ENCODE data around the gene CDX2. TPM values are rescaled to one million over a fixed set of nuclear protein-coding genes. Genes with fewer than 3 reads are reported as not detected.

CDX2 gene
- total RNA-seq, 1 experiment from 2014 or later: 12.5 TPM

DNA sequence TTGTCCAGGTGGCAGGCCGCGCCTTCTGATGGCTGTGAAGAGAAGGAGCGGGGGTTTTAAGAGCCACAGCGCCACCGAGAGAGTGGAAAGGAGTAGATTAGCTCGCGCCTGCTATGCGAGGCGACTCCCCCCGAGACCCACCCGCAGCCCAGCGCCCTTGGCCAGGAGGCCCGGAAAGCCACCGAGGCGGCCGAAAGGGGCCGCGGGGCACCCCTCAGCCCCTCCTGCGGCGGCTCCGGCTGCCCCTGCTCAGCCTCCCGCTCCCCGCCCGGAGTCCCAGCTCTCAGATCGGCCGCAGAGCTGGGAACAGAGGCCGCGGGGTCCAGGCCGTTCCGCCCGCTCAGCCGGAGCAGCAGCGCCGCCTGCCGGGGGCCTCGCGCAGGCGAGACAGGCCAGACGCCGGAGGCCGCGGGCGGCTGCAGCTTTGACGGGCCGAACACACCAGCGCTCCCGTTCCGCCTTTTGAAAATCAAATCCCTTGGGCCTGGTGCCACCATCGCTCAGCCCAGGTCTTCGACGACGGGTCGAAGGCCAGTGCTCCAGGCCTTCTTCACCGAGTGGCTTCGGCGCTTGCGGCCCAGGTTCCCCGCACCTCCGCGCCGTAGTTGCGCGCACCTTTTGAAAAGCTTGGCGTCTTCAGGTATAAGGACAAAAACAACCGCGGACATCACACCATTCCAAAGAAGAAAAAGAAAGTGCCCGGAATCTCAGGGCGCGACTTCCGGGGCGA is 15.3 kb downstream of the CDX2 start:
- intact Hi-C loops (cut with micrococcal nuclease): loop anchor here (1.0 to 2.0 kb wide), 2 partner anchors 124 to 183 kb away; no protein-coding TSS in a partner anchor
- POLR2A ChIA-PET: interaction anchor here (0.5 to 1.7 kb wide), 8 partner anchors 8 to 428 kb away, joined by 3 to 15 read pairs (median 3); partner anchors contain the start of gene CDX2
- Histone ChIP-seq H3K4me3 (replicated peaks in 1 of 2; ENCODE audit: low read depth in 1 of 2, low read length in 2 of 2) (peak overlapping the region; percentile 41 to 58), H3K9ac (ENCODE audit: low read length) (peak overlapping the region; percentile 60), H3K4me2 (ENCODE audit: low read length) (peak overlapping the region; percentile 88), H3K27me3 (ENCODE audit: insufficient read depth, low read length) (no peaks in the 10 kb centered on the region), H3K79me2 (ENCODE audit: insufficient read depth, low read length) (no peaks in the 10 kb centered on the region), H3K27ac (ENCODE audit: low read depth, low read length) (peak overlapping the region; percentile 56), H3K9me3 (ENCODE audit: control insufficient read depth in 1 of 2, insufficient read depth in 1 of 2, low read depth in 1 of 2, low read length in 2 of 2) (no peaks in the 10 kb centered on the region), H3K9me2 (ENCODE audit: insufficient read depth) (no peaks in the 10 kb centered on the region), H3K4me1 (ENCODE audit: control insufficient read depth in 1 of 2, insufficient read depth in 2 of 2, low read length in 2 of 2) (peaks cover 9 to 15% of the 10 kb centered on the region in 2 experiments; a peak in 3 of 4 replicates), H2AFZ (ENCODE audit: low read depth, low read length, poor library complexity, severe bottlenecking) (peak overlapping the region; percentile 71), H4K20me1 (ENCODE audit: insufficient read depth) (no peaks in the 10 kb centered on the region), H3K36me3 (ENCODE audit: control insufficient read depth in 1 of 2, insufficient read depth in 2 of 2, low read length in 2 of 2) (no peaks in the 10 kb centered on the region)
- peak; percentile 54 for DNase-seq (ENCODE audit: low read depth, low spot score)
- CTCF ChIA-PET: interaction anchor here (0.6 to 7.8 kb wide), 36 partner anchors 8 to 1007 kb away, joined by 3 to 307 read pairs (median 4); partner anchors contain the start of genes CDX2, MTIF3 and PDX1
- no TSS peak for BruUV-seq (replicated peaks)
- peak; percentile 60 for TF ChIP-seq TCF7L2 (IDR thresholded peaks at IDR 0.05; ENCODE audit: borderline replicate concordance, extremely low read depth, insufficient read depth, insufficient read length)
- TF ChIP-seq, protein P1, sequence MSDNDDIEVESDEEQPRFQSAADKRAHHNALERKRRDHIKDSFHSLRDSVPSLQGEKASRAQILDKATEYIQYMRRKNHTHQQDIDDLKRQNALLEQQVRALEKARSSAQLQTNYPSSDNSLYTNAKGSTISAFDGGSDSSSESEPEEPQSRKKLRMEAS (IDR thresholded peaks at IDR 0.05): 0 out of 2 replicates have a peak, but pooled peaks have one; percentile 16
- TF ChIP-seq RAD21 (IDR thresholded peaks at IDR 0.05; ENCODE audit: low read depth): peak; percentile 80
- TF ChIP-seq EZH2phosphoT487 (IDR thresholded peaks at IDR 0.05; ENCODE audit: borderline replicate concordance): no peak
- TF ChIP-seq, protein P2, sequence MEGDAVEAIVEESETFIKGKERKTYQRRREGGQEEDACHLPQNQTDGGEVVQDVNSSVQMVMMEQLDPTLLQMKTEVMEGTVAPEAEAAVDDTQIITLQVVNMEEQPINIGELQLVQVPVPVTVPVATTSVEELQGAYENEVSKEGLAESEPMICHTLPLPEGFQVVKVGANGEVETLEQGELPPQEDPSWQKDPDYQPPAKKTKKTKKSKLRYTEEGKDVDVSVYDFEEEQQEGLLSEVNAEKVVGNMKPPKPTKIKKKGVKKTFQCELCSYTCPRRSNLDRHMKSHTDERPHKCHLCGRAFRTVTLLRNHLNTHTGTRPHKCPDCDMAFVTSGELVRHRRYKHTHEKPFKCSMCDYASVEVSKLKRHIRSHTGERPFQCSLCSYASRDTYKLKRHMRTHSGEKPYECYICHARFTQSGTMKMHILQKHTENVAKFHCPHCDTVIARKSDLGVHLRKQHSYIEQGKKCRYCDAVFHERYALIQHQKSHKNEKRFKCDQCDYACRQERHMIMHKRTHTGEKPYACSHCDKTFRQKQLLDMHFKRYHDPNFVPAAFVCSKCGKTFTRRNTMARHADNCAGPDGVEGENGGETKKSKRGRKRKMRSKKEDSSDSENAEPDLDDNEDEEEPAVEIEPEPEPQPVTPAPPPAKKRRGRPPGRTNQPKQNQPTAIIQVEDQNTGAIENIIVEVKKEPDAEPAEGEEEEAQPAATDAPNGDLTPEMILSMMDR (IDR thresholded peaks at IDR 0.05 in 2 of 3, conservative IDR thresholded peaks at IDR 0.05 in 1 of 3; ENCODE audit: borderline replicate concordance in 1 of 3, insufficient read depth in 1 of 3, low read depth in 2 of 3, low read length in 2 of 3): peak; percentile 75 to 95 (median 90)
- TF ChIP-seq ZFX (IDR thresholded peaks at IDR 0.05): peak; percentile 73
- ATAC-seq: peak; percentile 99
- RAD21 ChIA-PET (ENCODE audit: low non-redundant PET in 1 of 2, low total read pairs in 2 of 2, uncharacterized antibody in 2 of 2, unreplicated experiment in 2 of 2): interaction anchor here (0.5 to 2.8 kb wide), 10 partner anchors 85 to 592 kb away, joined by 3 to 31 read pairs (median 7); no protein-coding TSS in a partner anchor

Data from HCT116 (cell line).